Measurements from ENCODE around the gene KLHL2. TPM values are rescaled to one million over a fixed set of nuclear protein-coding genes. Genes with fewer than 3 reads are reported as not detected.

The KLHL2 gene
- total RNA-seq, 2 donors from 2014 or later: 11.6 to 16.0 TPM

- Mint-ChIP-seq H3K9me3 (no peaks in the 10 kb centered on the region), H3K27ac (no peak overlapping the region), H3K4me1 (peaks cover 3% of the 10 kb centered on the region), H3K36me3 (ENCODE audit: low read depth) (peaks cover 9% of the 10 kb centered on the region), H3K27me3 (ENCODE audit: insufficient read depth) (no peaks in the 10 kb centered on the region), H3K4me3 (no peak overlapping the region)
- no peak overlapping the region for H3K9ac ChIP-seq (ENCODE audit: extremely low read depth, low read length, poor library complexity, severe bottlenecking)
- peaks cover 4% of the 10 kb centered on the region for H3K4me1 ChIP-seq (ENCODE audit: control insufficient read depth, insufficient read depth, low read length)
- H3K27ac ChIP-seq (ENCODE audit: low read depth, low read length): no peak overlapping the region
- 80 to 92% methylated on average over 2 to 3 of the region's 3 CpGs for WGBS, 2 experiments (ENCODE audit: insufficient coverage in 1 of 2, insufficient read length in 1 of 2)
- no peak for DNase-seq
- H3K4me3 ChIP-seq (ENCODE audit: low read length): no peak overlapping the region
- no peaks in the 10 kb centered on the region for H3K27me3 ChIP-seq (ENCODE audit: control insufficient read depth, insufficient read depth, low read length, poor library complexity, severe bottlenecking)
- H3K36me3 ChIP-seq (ENCODE audit: control insufficient read depth, insufficient read depth, low read length): peaks cover 6% of the 10 kb centered on the region
- TF ChIP-seq CTCF (conservative IDR thresholded peaks at IDR 0.05): no peak
- no peaks in the 10 kb centered on the region for H3K9me3 ChIP-seq (ENCODE audit: control insufficient read depth, low read length)
Observed at GRCh38 chr4:165324918-165325304, 117.5 kb downstream of the KLHL2 start.

- peaks cover 9% of the 10 kb centered on the region for H3K4me1 Mint-ChIP-seq
- Histone ChIP-seq H3K27me3 (ENCODE audit: control insufficient read depth, insufficient read depth, low read length, poor library complexity, severe bottlenecking) (no peaks in the 10 kb centered on the region), H3K36me3 (ENCODE audit: control insufficient read depth, insufficient read depth, low read length) (peaks cover 15% of the 10 kb centered on the region), H3K9me3 (ENCODE audit: control insufficient read depth, low read length) (no peaks in the 10 kb centered on the region), H3K4me1 (ENCODE audit: control insufficient read depth, insufficient read depth, low read length) (peaks cover 4% of the 10 kb centered on the region), H3K4me3 (ENCODE audit: low read length) (peak overlapping the region; percentile 95), H3K9ac (ENCODE audit: extremely low read depth, low read length, poor library complexity, severe bottlenecking) (peak overlapping the region; percentile 94), H3K27ac (ENCODE audit: low read depth, low read length) (no peak overlapping the region)
- no peaks in the 10 kb centered on the region for H3K27me3 Mint-ChIP-seq (ENCODE audit: insufficient read depth)
- TF ChIP-seq CTCF (conservative IDR thresholded peaks at IDR 0.05): no peak
- no peaks in the 10 kb centered on the region for H3K9me3 Mint-ChIP-seq
- H3K4me3 Mint-ChIP-seq: no peak overlapping the region
- peak overlapping the region; percentile 33 for H3K27ac Mint-ChIP-seq
- DNase-seq: peak; percentile 59
- 69 to 74% methylated on average over 7 to 8 of the region's 8 CpGs for WGBS, 2 experiments (ENCODE audit: insufficient coverage in 1 of 2, insufficient read length in 1 of 2)
- H3K36me3 Mint-ChIP-seq (ENCODE audit: low read depth): peaks cover 15% of the 10 kb centered on the region
Observed at GRCh38 chr4:165325732-165326512, 118.6 kb downstream of the KLHL2 start.

GRCh38 chr4:165326831-165327210, 119.5 kb downstream of the KLHL2 start:
- Mint-ChIP-seq H3K36me3 (ENCODE audit: low read depth) (peaks cover 22% of the 10 kb centered on the region), H3K4me3 (no peak overlapping the region), H3K4me1 (peaks cover 15% of the 10 kb centered on the region), H3K27ac (no peak overlapping the region), H3K9me3 (no peaks in the 10 kb centered on the region), H3K27me3 (ENCODE audit: insufficient read depth) (no peaks in the 10 kb centered on the region)
- Histone ChIP-seq H3K4me1 (ENCODE audit: control insufficient read depth, insufficient read depth, low read length) (peaks cover 4% of the 10 kb centered on the region), H3K9me3 (ENCODE audit: control insufficient read depth, low read length) (no peaks in the 10 kb centered on the region), H3K4me3 (ENCODE audit: low read length) (peak overlapping the region; percentile 95), H3K27ac (ENCODE audit: low read depth, low read length) (peak overlapping the region; percentile 94), H3K9ac (ENCODE audit: extremely low read depth, low read length, poor library complexity, severe bottlenecking) (peak overlapping the region; percentile 94), H3K27me3 (ENCODE audit: control insufficient read depth, insufficient read depth, low read length, poor library complexity, severe bottlenecking) (no peaks in the 10 kb centered on the region), H3K36me3 (ENCODE audit: control insufficient read depth, insufficient read depth, low read length) (peaks cover 20% of the 10 kb centered on the region)
- 0 to 2% methylated on average over 5 to 14 of the region's 14 CpGs for WGBS, 2 experiments (ENCODE audit: insufficient coverage in 1 of 2, insufficient read length in 1 of 2)
- peak; percentile 79 for DNase-seq
- TF ChIP-seq CTCF (conservative IDR thresholded peaks at IDR 0.05): no peak
